ENCODE data around the gene IL12RB2. TPM values are rescaled to one million over a fixed set of nuclear protein-coding genes. Genes with fewer than 3 reads are reported as not detected.
A peak's percentile ranks its signal among the peaks of the same experiment; 100 is the strongest.
"Not testable (repeated sequence)": the region's sequence is repeated elsewhere in the genome, so short reads cannot be mapped to it uniquely, and the experiment has no call there.

The IL12RB2 gene
- total RNA-seq, 4 donors from 2014 or later = 1.3 to 7.6 (median 3.5) TPM

DNA sequence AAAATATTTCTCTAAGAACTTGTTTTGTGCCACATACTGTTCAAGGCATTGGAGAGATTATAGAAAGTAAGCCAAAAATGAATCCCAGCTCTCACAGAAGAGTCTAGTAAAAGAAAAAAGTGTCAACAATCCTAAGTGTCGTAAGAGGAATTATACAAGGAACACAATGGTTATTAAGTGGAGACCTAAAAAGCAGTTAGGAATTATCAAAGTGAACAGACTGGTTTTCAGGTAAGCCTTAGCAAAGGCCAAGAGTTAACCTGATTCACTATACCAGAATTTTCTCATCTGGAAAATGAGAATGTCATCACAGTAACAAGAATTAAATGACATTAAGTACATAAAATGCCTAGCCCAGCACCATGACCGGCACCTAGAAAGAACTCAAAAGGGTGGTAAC lies 106.9 kb downstream of the IL12RB2 start:
- Histone ChIP-seq H3K36me3 (peaks cover 25 to 99% (median 48%) of the 10 kb centered on the region in 3 donors), H3K4me1 (peaks cover 3 to 73% (median 6%) of the 10 kb centered on the region in 3 donors), H3K27ac (peak overlapping the region in 2 of 4 donors; percentile 54 to 69), H3K4me3 (no peak overlapping the region), H3K27me3 (no peaks in the 10 kb centered on the region), H3K9me3 (no peaks in the 10 kb centered on the region)
- WGBS, 2 donors = 46 to 74% methylated on average over 2 of the region's 2 CpGs
- TF ChIP-seq POLR2A (IDR thresholded peaks at IDR 0.05) = no peak
- TF ChIP-seq, protein P1, sequence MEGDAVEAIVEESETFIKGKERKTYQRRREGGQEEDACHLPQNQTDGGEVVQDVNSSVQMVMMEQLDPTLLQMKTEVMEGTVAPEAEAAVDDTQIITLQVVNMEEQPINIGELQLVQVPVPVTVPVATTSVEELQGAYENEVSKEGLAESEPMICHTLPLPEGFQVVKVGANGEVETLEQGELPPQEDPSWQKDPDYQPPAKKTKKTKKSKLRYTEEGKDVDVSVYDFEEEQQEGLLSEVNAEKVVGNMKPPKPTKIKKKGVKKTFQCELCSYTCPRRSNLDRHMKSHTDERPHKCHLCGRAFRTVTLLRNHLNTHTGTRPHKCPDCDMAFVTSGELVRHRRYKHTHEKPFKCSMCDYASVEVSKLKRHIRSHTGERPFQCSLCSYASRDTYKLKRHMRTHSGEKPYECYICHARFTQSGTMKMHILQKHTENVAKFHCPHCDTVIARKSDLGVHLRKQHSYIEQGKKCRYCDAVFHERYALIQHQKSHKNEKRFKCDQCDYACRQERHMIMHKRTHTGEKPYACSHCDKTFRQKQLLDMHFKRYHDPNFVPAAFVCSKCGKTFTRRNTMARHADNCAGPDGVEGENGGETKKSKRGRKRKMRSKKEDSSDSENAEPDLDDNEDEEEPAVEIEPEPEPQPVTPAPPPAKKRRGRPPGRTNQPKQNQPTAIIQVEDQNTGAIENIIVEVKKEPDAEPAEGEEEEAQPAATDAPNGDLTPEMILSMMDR (IDR thresholded peaks at IDR 0.05) = no peak
- DNase-seq = no peak
- intact Hi-C loops (cut with DNase I) = no loop called here

DNA sequence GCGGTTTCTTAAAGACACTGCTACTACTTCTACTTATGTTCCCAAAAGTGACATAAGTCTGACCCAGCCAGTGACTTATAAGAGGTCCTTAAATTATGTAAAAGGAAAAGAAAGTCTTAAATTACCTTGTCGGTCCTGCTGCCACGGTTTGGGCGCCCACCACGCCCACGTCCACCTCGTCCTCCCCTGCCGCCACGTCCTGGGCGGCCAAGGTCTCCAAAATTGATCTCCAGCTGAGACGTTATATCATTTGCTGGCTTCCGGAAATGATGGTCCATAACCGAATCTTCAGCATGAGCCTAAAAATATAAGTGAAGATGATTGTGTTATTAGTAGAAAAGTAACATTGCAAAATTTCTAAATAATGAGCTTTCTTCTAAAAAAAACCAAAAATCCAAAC lies 107.4 kb downstream of the IL12RB2 start:
- Histone ChIP-seq H3K9me3 (no peaks in the 10 kb centered on the region), H3K36me3 (peaks cover 25 to 99% (median 50%) of the 10 kb centered on the region in 3 donors), H3K27ac (peak overlapping the region in 3 of 4 donors; percentile 19 to 54 (median 51)), H3K4me3 (no peak overlapping the region), H3K27me3 (no peaks in the 10 kb centered on the region), H3K4me1 (peaks cover 3 to 71% (median 6%) of the 10 kb centered on the region in 3 donors)
- TF ChIP-seq POLR2A (IDR thresholded peaks at IDR 0.05) = no peak
- TF ChIP-seq, protein P1 (IDR thresholded peaks at IDR 0.05) = no peak
- no peak for DNase-seq
- intact Hi-C loops (cut with DNase I) = no loop called here
- 88 to 93% methylated on average over 13 of the region's 13 CpGs for WGBS, 2 donors

DNA sequence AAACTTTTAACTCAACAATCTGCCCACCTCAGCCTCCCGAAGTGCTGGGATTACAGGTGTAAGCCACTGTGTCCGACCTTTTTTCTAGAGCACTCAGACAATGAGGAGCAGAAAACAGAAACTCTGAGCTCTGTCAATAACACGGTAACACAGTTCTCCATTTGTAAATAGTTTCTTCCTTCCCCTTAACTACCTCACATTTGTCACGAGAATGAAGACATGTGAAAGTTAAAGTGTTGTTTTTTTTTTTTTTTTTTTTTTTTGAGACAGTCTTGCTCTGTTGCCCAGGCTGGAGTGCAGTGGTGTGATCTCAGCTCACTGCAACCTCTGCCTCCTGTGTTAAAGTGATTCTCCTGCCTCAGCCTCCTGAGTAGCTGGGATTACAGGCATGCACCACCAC lies 110.1 kb downstream of the IL12RB2 start:
- H3K27me3 ChIP-seq; H3K27ac ChIP-seq; H3K4me3 ChIP-seq; intact Hi-C loops (cut with DNase I); H3K9me3 ChIP-seq; DNase-seq: not testable (repeated sequence)
- WGBS, 2 donors = 60 to 61% methylated on average over 4 of the region's 4 CpGs
- H3K36me3 ChIP-seq = peaks cover 24 to 100% (median 56%) of the 10 kb centered on the region in 3 donors
- H3K4me1 ChIP-seq = peaks cover 3 to 85% (median 6%) of the 10 kb centered on the region in 3 donors

DNA sequence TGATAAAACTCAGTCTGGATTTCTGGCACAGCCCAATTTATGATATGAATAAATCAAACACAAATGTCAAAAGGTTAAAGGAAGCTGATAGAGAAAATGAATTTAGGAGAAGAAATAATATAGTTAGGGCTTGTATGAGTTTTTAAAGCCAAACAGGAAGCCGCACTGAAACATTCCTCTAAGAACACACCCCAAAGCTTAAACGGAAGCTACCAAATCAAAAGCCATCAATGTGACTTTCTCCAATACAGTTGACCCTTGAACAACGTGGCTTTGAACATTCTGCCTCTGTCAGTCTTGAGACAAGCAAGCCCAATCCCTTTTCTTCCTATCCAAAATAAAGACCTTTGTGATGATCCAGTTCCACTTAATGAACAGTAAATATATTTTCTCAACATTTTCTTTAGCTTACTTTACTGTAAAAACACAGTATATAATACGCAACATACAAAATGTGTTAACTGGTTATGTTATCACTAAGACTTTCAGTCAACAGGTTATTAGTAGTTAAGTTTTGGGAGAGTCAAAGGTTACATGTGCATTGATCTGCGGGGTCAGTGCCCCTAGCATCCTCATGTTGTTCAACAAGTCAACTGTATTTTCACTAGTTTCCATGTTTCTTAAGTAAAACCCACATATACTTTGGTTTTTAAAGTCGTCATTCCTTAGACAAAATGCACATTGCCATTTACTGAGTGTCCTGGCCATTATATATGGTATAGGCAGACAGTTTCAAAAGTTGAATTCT lies 111.3 kb downstream of the IL12RB2 start:
- intact Hi-C loops (cut with DNase I) = no loop called here
- no peak for DNase-seq
- peaks cover 25 to 100% (median 58%) of the 10 kb centered on the region in 3 donors for H3K36me3 ChIP-seq
- H3K9me3 ChIP-seq = no peaks in the 10 kb centered on the region
- H3K4me3 ChIP-seq = no peak overlapping the region
- no peak for TF ChIP-seq POLR2A (IDR thresholded peaks at IDR 0.05)
- TF ChIP-seq, protein P1 (IDR thresholded peaks at IDR 0.05) = no peak
- peaks cover 3 to 79% (median 6%) of the 10 kb centered on the region in 3 donors for H3K4me1 ChIP-seq
- no peaks in the 10 kb centered on the region for H3K27me3 ChIP-seq
- WGBS, 2 donors = 64 to 69% methylated on average over 6 of the region's 6 CpGs
- peak overlapping the region in 1 of 4 donors; percentile 26 for H3K27ac ChIP-seq

DNA sequence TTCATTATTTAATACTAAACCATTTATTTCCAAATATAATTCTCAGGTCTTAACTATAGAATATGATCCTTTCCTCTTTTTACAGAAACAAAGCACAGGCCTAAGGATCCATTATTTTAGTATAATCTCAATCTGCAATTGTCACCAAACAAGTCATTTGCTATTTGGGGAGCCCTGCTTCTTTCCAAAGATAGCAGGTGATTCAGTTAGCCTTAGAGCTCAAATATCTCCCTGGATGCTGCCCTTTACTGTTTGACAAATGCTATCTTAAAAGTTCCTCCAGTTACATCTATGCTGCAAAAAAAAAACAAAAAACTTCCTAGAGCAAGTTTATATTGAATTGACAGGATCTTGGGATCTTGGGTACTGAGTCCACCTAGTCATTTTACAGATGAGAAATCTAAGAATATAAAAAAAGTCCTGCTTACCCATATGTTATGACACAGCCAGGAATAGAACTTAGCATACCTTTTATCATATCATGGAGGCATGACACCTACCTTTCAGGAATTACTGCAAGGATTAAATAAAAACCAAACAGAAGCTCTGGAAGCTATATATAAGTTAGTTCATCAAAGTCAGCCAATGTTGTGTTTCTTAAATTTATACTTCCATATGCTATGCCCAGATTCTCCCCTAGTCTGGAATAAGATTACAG lies 113.3 kb downstream of the IL12RB2 start:
- Histone ChIP-seq H3K4me3 (no peak overlapping the region), H3K9me3 (no peaks in the 10 kb centered on the region), H3K36me3 (peaks cover 20 to 100% (median 61%) of the 10 kb centered on the region in 3 donors), H3K27ac (no peak overlapping the region), H3K27me3 (no peaks in the 10 kb centered on the region), H3K4me1 (peaks cover 3 to 78% (median 8%) of the 10 kb centered on the region in 3 donors)
- no peak for TF ChIP-seq POLR2A (IDR thresholded peaks at IDR 0.05)
- TF ChIP-seq, protein P1 (IDR thresholded peaks at IDR 0.05) = no peak
- intact Hi-C loops (cut with DNase I) = no loop called here
- no peak for DNase-seq
